A375 (cell line): ENCODE results near the gene RAB25. TPM values are rescaled to one million over a fixed set of nuclear protein-coding genes. Genes with fewer than 3 reads are reported as not detected.

Source experiments
- total RNA-seq: library from RNA; depleted of rRNA; stranded (reverse); fragments of >200 nt; shearing (Covaris generic); gene quantifications from 2 replicates; pipeline ENCODE4 v1.2.3, GENCODE V29; 2014; rRNA removed

RAB25 gene
- total RNA-seq: not detected in 2 replicates

GRCh38 chr1:156060937-156061636 lies at the start of gene RAB25:
TSS of gene RAB25 (plus strand) at chr1:156061160. CDS start at chr1:156061401, 241 bp downstream.

GRCh38 chr1:156020293-156021092 lies 40.5 kb upstream of the RAB25 start, which contains the start of gene SSR2:
TSS of gene SSR2 (minus strand) at chr1:156020951. CDS start at chr1:156020167, 784 bp downstream.

GRCh38 chr1:156053768-156054499 lies 7.0 kb upstream of the RAB25 start, which contains the start of gene UBQLN4:
TSS of gene UBQLN4 (minus strand) at chr1:156053798. CDS start at chr1:156053701, 97 bp downstream.

GRCh38 chr1:156054500-156055280 lies 6.3 kb upstream of the RAB25 start, which contains the start of gene LAMTOR2:
TSS of gene LAMTOR2 (plus strand) at chr1:156054782. CDS start at chr1:156054890, 108 bp downstream.

GRCh38 chr1:156082309-156083091 lies 21.5 kb downstream of the RAB25 start, which contains the start of gene MEX3A:
TSS of gene MEX3A (minus strand) at chr1:156082465. CDS start at chr1:156081998, 467 bp downstream.

GRCh38 chr1:156114101-156114918 lies 53.4 kb downstream of the RAB25 start, which contains the start of gene LMNA:
TSS of gene LMNA (plus strand) at chr1:156114711. CDS start at chr1:156114919, 208 bp downstream.

Other genes starting within 250 kb of the RAB25 start
- 32.1 and 35.3 TPM in 2 replicates for gene GON4L, start 203.9 kb upstream of the RAB25 start, total RNA-seq
- gene SYT11, start 201.6 kb upstream of the RAB25 start, total RNA-seq: 18.9 and 20.1 TPM in 2 replicates
- 19.9 and 22.4 TPM in 2 replicates for gene RIT1, start 149.8 kb upstream of the RAB25 start, total RNA-seq
- 72.3 and 110 TPM in 2 replicates for gene KHDC4, start 126.7 kb upstream of the RAB25 start, total RNA-seq
- gene RXFP4, start 119.5 kb upstream of the RAB25 start, total RNA-seq: not detected in 2 replicates
- gene ARHGEF2, start 82.6 kb upstream of the RAB25 start, total RNA-seq: 548 and 632 TPM in 2 replicates
- 411 and 444 TPM in 2 replicates for gene SSR2, start 40.2 kb upstream of the RAB25 start, total RNA-seq
- gene UBQLN4, start 7.4 kb upstream of the RAB25 start, total RNA-seq: 35.8 and 38.4 TPM in 2 replicates
- gene LAMTOR2, start 6.4 kb upstream of the RAB25 start, total RNA-seq: 104 and 106 TPM in 2 replicates
- gene MEX3A, start 21.3 kb downstream of the RAB25 start, total RNA-seq: 6.8 and 11.9 TPM in 2 replicates
- 1,986 and 2,053 TPM in 2 replicates for gene LMNA, start 53.6 kb downstream of the RAB25 start, total RNA-seq
- gene SEMA4A, start 92.4 kb downstream of the RAB25 start, total RNA-seq: 0.11 and 0.29 TPM in 2 replicates
- gene SLC25A44, start 132.9 kb downstream of the RAB25 start, total RNA-seq: 24.3 and 28.2 TPM in 2 replicates
- 129 and 131 TPM in 2 replicates for gene PMF1, start 151.8 kb downstream of the RAB25 start, total RNA-seq
- 2.2 and 5.1 TPM in 2 replicates for gene BGLAP, start 181.0 kb downstream of the RAB25 start, total RNA-seq
- gene PAQR6, start 186.9 kb downstream of the RAB25 start, total RNA-seq: 20.0 and 20.7 TPM in 2 replicates
- gene SMG5, start 221.7 kb downstream of the RAB25 start, total RNA-seq: 93.9 and 103 TPM in 2 replicates
- 3.1 and 4.0 TPM in 2 replicates for gene TMEM79, start 223.2 kb downstream of the RAB25 start, total RNA-seq
- 86.4 and 110 TPM in 2 replicates for gene GLMP, start 234.5 kb downstream of the RAB25 start, total RNA-seq
- 0.19 TPM in 1 of 2 replicates, not detected in the other for gene VHLL, start 238.1 kb downstream of the RAB25 start, total RNA-seq